ENCODE data around the gene GDPD5.

Gene GDPD5

DNA sequence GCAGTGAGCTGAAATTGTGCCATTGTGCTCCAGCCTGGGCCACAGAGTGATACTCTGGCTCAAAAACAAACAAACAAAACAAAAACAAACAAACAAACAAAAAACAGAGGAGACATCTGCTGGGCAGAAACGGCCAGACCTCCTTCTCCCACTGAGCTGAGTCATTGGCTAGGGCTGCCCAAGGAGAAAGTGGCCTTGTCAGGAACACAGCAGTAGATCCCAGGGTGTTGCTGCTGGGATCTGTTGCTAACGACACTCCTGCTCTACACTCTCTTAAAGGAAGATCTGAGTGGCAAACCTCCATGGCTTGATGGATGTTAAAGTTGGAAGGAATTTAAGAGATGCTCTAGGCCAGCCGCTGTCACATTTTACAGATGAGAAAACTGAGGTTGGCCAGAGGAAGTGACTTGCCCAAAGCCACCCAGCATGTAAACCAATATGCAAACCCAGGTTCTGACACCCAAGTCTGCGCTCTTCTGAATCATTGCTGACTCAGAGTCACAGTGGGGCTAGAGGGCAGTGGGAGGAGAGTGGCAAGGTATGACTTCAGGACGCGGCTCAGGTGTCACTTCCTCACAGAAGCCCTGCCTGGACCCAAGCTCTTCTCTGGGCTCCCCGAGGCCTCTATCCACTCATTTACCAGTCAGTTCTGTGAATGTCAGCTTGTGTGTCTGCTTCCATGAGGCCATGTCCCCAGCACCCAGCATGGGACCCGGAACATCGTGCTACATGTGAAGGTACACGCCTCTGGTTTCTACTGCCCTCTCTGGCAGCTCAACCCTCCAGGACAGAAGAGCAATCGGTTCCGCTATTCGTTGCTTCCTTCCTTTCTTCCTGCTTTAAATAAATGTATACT is 11.3 kb upstream of the GDPD5 start:
- peak; percentile 27 for DNase-seq (ENCODE audit: low read depth)

GRCh38 chr11:75535071-75535470 is 9.3 kb upstream of the GDPD5 start:
- DNase-seq (ENCODE audit: low read depth): no peak

- no peak for DNase-seq (ENCODE audit: low read depth)
Measured at GRCh38 chr11:75534259-75535069, 8.7 kb upstream of the GDPD5 start.

- no peak for DNase-seq (ENCODE audit: low read depth)
Measured at GRCh38 chr11:75533896-75534258, 8.1 kb upstream of the GDPD5 start.

- peak; percentile 77 for DNase-seq (ENCODE audit: low read depth)
Measured at GRCh38 chr11:75532200-75533048, 6.7 kb upstream of the GDPD5 start.

DNA sequence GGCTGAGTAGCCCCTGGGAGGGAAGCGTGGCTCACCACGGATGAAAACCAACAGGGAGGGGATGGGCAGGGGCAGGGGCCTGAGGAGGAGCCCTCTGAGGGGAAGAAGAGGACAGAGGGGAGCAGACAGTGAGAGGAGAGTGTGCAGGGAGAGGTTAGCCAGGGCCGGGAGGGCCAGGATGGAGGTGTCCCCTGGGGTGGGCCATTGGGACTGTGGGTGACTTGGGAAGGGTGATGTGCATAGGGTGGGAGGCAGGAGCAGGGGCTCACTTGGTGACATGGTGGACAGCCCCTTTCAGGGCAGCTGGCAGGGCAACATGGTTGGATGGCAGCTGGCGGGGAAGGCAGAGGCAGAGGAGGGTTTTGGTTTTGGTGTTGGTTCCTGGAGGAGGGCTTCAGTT is 5.6 kb upstream of the GDPD5 start:
- DNase-seq (ENCODE audit: low read depth): no peak

DNA sequence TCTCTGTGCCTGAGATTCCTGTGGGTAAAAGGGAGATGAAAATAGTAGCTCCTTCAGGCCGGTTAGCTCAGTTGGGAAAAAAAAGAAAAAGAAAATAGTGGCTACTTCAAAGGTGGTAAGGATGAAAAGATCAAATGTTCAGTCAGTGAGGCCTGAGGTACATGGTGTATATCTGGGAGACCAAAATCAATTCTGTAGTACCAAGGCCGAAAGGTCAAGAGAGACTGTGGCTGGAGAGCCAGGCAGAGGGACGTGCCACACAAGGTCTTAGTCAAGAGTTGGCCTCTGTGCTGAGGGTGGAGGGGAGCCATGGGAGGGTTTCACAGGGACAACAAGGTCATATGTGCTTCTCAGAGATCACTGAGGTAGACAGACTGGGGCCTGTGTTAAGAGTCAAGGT is 4.8 kb upstream of the GDPD5 start:
- no peak for DNase-seq (ENCODE audit: low read depth)

DNA sequence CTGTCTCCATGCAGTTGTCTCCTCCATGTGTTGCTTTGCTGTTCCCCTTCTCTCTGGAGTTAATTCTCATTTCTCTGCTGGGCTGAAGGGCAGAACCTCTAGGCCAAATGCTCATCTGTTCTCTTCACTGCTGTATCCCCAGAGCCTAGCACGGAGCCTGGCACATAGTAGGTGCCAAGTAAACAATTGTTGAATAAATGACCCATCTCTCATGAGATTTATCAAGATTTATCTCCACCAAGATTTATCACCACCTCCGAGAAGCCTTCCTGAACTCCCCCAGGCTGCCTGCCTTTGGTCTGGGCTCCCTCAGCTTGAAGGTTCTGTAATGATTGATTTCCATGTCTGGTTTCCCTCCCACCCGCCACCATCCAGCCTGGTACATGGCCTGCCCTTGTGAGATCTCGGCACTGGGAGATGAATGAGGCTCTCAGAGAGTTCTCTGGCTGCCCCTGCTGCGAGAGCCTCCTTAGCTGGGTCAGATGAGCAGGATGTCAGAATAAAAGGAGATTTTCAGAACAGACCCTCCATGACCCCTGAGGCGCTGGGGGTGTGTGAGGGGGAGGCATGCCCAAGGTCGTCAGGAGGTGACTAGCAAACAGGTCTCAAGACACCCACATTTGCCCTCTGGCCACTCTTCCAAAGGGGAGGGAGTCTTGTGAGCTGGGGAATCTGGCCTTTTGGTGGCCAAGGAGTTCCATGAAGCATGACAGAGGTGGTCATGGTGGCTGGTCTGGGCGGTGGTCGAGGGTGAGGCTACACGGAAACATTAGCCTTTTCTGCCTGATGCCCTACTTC is 2.4 kb upstream of the GDPD5 start:
- DNase-seq (ENCODE audit: low read depth): no peak

DNA sequence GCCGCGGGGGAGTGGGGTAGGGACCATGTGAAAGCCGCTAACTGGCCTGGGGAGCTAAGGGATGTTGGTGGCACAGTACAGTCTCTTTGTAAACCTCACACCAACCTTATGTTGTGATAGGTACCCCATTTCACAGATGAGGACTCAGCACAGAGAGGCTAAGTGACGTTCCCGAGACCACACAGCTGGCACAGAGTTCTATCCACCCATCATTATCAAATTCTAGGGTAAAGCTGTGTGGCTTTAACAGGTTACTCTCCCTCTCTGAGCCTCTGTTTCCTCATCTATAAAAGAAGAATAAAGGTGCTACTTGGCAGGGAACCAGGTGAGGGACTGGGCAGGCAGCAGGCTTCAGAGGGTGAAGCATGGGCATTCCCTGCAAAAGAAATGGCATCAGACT is 1.4 kb upstream of the GDPD5 start:
- no peak for DNase-seq (ENCODE audit: low read depth)

- no peak for DNase-seq (ENCODE audit: low read depth)
Measured at GRCh38 chr11:75526192-75526541, 426 bp upstream of the GDPD5 start.

DNA sequence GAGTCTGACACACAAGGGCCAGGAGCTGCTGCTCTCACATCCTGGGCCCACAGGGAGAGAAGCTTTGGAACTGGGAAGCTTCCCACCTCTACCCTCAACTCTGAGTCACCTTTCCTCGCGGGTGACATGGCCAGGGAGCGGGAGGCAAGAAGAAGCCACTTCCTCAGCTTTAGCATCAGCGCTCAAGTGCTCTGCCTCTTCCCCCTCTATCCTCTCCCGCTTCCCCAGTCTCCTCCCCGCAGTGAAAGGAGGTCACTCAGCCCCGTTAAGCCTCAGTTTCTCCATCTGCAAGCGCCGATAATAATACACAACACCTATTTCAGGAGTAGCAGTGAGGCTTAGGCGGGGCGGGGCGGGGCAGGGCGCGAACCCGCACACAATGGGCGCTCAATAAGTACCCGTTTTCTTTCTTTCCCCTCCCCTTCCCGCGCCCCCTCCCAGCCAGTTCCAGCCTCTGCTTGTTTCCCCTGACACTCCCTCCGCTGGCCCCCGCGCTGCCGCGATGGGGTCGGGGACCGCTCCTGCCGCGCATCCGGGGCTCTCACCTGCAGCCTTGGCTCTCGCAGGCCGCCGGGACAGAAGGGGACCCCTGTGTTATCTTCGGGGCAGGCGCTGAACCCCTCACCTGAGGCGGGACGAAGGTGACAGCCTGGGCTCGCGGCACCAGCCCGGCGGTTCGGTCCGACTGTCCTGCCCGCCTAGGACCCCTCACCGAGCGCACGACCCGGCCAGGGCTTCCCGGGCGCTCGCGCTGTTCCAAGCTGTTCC is 892 bp downstream of the GDPD5 start:
- DNase-seq (ENCODE audit: low read depth): no peak

- DNase-seq (ENCODE audit: low read depth): no peak
Measured at GRCh38 chr11:75523811-75524664, 1.7 kb downstream of the GDPD5 start.

- no peak for DNase-seq (ENCODE audit: low read depth)
Measured at GRCh38 chr11:75523189-75523588, 2.6 kb downstream of the GDPD5 start.

GRCh38 chr11:75522286-75523044 is 3.3 kb downstream of the GDPD5 start:
- no peak for DNase-seq (ENCODE audit: low read depth)

DNA sequence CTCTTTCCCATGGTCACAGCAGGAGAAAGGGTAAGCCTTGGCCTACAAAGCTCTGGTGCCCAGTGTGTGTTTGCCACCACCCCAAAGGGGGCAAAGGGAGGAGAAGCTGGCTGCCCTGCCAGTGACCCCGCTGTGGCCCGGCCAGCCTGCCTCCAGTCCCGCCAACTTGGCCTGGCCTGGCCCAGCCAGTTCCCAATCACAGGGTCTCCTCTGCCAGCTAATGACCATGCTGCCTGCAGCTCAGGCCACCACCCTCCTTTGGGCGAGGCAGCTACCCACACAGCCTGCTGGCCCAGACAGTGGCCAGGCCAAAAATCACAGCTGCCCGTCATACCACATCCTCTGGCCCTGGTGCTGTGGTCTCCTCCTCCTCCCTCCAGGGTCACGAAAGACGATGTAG is 5.1 kb downstream of the GDPD5 start:
- no peak for DNase-seq (ENCODE audit: low read depth)

- no peak for DNase-seq (ENCODE audit: low read depth)
Measured at GRCh38 chr11:75518771-75519653, 6.7 kb downstream of the GDPD5 start.

DNA sequence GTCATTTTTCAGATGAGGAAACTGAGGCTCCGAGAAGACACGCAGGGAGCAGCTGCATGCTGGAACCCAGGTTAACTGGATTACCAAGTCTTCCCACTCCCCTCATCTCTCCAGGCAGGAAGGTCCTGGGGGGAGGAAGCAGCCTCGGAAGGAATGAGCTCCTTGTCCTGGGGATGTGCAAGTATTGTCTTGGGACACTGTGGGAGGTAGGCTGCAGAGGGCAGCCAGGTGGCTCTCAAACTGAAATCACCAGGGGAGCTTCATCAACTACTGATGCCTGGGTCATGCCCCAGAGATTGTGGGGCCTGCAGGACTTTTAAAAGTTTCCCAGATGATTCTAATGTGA is 7.6 kb downstream of the GDPD5 start:
- DNase-seq (ENCODE audit: low read depth): no peak

GRCh38 chr11:75516886-75517285 is 8.9 kb downstream of the GDPD5 start:
- no peak for DNase-seq (ENCODE audit: low read depth)

All from stimulated activated CD8-positive, alpha-beta memory T cell treated with anti-CD3 and anti-CD28 coated beads, Interleukin-12 subunit alpha, Interleukin-12 subunit beta, amount 100 ng/mL, for 1 hour (primary cell).